ENCODE measurements around the gene CTBS.

Gene CTBS

GRCh38 chr1:84573967-84574842, at the start of gene CTBS:
Gene CTBS (minus strand): TSS chr1:84574440. CDS start chr1:84574415, 25 bp downstream.
- Mint-ChIP-seq H3K9me3 (no peaks in the 10 kb centered on the region), H3K27me3 (no peaks in the 10 kb centered on the region), H3K36me3 (peaks cover 12% of the 10 kb centered on the region), H3K4me3 (peak within 1 kb of the TSS; percentile 94), H3K27ac (peak within 1 kb of the TSS; percentile 97), H3K4me1 (peaks cover 49% of the 10 kb centered on the region)

DNA sequence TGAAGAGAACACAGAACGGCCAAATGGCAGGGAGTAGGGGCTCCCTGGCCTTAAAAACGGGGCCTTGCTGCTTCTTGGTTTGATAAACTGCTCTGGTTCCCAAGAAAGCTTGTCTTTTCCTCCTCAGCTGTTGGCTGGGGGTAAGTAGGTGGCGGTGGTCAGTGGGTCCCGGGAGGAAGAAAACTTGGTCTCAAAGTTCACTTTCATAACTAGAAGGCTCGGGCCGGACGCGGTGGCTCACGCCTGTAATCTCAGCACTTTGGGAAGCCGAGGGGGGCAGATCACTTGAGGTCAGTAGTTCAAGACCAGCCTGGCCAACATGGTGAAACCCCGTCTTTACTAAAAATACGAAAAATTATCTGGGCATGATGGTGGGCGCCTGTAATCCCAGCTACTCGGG, 47.3 kb upstream of the CTBS start:
- Mint-ChIP-seq H3K4me3 (no peak overlapping the region), H3K36me3 (no peaks in the 10 kb centered on the region), H3K27me3 (no peaks in the 10 kb centered on the region), H3K4me1 (peaks cover 13% of the 10 kb centered on the region), H3K9me3 (no peaks in the 10 kb centered on the region), H3K27ac (no peak overlapping the region)

GRCh38 chr1:84620720-84621313, 46.6 kb upstream of the CTBS start:
- H3K4me1 Mint-ChIP-seq: peaks cover 13% of the 10 kb centered on the region
- peak overlapping the region; percentile 71 for H3K27ac Mint-ChIP-seq
- no peaks in the 10 kb centered on the region for H3K9me3 Mint-ChIP-seq
- no peaks in the 10 kb centered on the region for H3K27me3 Mint-ChIP-seq
- peak overlapping the region; percentile 86 for H3K4me3 Mint-ChIP-seq
- no peaks in the 10 kb centered on the region for H3K36me3 Mint-ChIP-seq

- Mint-ChIP-seq H3K4me3 (peak overlapping the region; percentile 89), H3K27ac (peak overlapping the region; percentile 90), H3K9me3 (peaks cover 2% of the 10 kb centered on the region), H3K36me3 (no peaks in the 10 kb centered on the region), H3K4me1 (peaks cover 13% of the 10 kb centered on the region), H3K27me3 (no peaks in the 10 kb centered on the region)
Observed at GRCh38 chr1:84619383-84620102, 45.3 kb upstream of the CTBS start.

DNA sequence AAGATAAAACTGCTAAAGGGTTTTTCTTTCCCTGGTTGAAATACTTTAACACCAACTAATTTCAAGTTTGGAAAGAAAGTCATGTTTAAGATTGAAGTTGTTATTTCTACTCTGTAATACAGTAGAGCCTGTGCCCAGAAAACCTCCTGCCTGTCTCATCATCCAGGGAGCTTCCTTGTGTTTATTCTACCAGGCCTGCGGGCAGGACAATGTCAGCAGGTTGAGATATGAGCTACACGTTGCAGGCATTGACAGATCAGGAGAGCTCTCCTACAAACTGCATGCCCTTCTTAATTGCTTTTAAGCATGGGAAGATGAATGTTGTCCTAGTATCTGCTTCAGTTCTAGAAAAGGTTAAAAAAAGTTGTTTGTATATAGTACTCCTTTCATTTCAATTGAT, 43.1 kb upstream of the CTBS start:
- peak overlapping the region; percentile 10 for H3K27ac Mint-ChIP-seq
- no peaks in the 10 kb centered on the region for H3K36me3 Mint-ChIP-seq
- H3K27me3 Mint-ChIP-seq: no peaks in the 10 kb centered on the region
- H3K4me1 Mint-ChIP-seq: peaks cover 18% of the 10 kb centered on the region
- peaks cover 5% of the 10 kb centered on the region for H3K9me3 Mint-ChIP-seq
- H3K4me3 Mint-ChIP-seq: no peak overlapping the region

DNA sequence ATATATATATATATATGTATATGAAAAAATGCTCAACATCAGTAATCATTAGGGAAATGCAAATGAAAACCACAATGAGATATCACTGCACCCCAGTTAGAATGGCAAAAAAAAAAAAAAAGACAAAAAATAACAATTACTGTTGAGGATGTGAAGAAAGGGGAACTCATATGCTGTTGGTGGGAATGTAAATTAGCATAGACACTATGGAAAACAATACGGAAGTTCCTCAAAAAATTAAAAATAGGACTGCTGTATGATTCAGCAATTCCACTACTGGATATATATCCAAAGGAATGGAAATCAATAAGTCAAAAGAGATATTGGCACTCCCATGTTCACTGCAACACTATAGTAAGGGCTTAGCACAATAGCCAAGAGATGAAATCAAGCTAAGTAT, 41.5 kb upstream of the CTBS start:
- H3K27ac Mint-ChIP-seq: no peak overlapping the region
- no peaks in the 10 kb centered on the region for H3K36me3 Mint-ChIP-seq
- H3K4me3 Mint-ChIP-seq: no peak overlapping the region
- H3K27me3 Mint-ChIP-seq: no peaks in the 10 kb centered on the region
- peaks cover 5% of the 10 kb centered on the region for H3K9me3 Mint-ChIP-seq
- H3K4me1 Mint-ChIP-seq: peaks cover 26% of the 10 kb centered on the region

DNA sequence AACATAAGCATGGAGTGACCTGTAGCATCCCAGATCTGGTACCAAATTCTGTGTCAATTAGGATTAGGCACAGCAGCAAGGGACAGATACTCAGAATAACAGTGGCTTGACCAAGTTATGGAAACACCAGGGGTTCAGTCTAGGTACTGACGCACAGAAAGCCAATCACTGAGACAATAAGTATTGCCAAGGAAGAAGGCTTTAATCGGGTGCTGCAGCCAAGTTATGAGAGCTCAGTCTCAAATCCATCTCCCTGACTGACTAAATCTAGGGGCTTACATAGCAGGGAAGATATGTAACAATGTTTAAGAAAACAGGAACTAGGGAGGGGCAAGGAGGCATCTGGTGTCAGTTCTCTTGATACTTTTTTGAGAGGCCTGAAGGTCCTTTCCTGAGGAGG, 39.6 kb upstream of the CTBS start:
- Mint-ChIP-seq H3K27ac (no peak overlapping the region), H3K36me3 (no peaks in the 10 kb centered on the region), H3K4me1 (peaks cover 14% of the 10 kb centered on the region), H3K27me3 (no peaks in the 10 kb centered on the region), H3K9me3 (peaks cover 5% of the 10 kb centered on the region), H3K4me3 (no peak overlapping the region)

DNA sequence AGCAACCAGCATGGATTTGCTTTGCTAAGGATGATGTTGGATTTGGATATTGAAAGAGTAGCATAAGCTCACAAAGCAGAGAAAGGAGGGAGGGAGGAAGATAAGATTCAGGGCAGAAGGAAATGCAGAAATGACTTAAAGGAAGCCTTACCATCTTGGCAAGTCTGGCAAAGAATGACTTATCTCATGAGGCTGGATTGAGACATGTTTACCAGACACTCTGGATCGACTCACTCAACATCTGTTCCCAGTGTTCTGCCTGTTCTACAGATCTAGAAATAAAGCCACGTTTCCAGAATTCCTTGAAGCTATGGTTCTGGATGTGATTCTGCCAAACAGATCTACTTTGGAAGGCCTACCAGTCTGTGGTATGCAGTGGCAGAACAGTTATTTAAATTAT, 38.8 kb upstream of the CTBS start:
- no peaks in the 10 kb centered on the region for H3K36me3 Mint-ChIP-seq
- no peaks in the 10 kb centered on the region for H3K27me3 Mint-ChIP-seq
- H3K27ac Mint-ChIP-seq: peak overlapping the region; percentile 42
- H3K4me1 Mint-ChIP-seq: peaks cover 14% of the 10 kb centered on the region
- peaks cover 5% of the 10 kb centered on the region for H3K9me3 Mint-ChIP-seq
- no peak overlapping the region for H3K4me3 Mint-ChIP-seq

DNA sequence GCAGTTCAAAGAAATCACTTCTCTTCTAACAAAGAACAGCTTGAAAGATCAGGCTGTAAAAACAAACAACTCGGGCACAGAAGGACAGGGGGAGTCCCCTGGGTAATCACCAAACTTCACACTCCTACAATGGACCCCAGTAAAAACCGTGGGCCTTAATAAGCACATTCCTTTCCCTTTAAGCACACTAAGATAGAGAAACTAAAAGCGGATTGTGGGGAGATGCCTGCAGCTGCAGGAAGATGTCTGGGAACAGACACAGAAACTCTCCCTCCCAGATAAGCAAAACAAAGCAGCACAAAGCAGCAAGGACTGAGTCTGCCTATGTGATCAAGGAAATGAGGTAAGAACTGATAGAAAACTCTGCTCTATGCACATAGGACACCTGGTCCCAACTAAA, 37.6 kb upstream of the CTBS start:
- H3K27me3 Mint-ChIP-seq: no peaks in the 10 kb centered on the region
- no peaks in the 10 kb centered on the region for H3K36me3 Mint-ChIP-seq
- peaks cover 14% of the 10 kb centered on the region for H3K4me1 Mint-ChIP-seq
- peak overlapping the region; percentile 71 for H3K27ac Mint-ChIP-seq
- H3K9me3 Mint-ChIP-seq: peaks cover 5% of the 10 kb centered on the region
- H3K4me3 Mint-ChIP-seq: peak overlapping the region; percentile 21

- Mint-ChIP-seq H3K4me1 (peaks cover 14% of the 10 kb centered on the region), H3K27me3 (no peaks in the 10 kb centered on the region), H3K27ac (peak overlapping the region; percentile 71), H3K9me3 (peaks cover 6% of the 10 kb centered on the region), H3K4me3 (no peak overlapping the region), H3K36me3 (peaks cover 4% of the 10 kb centered on the region)
Observed at GRCh38 chr1:84611091-84611490, 36.9 kb upstream of the CTBS start.

GRCh38 chr1:84606977-84607376, 32.7 kb upstream of the CTBS start:
- Mint-ChIP-seq H3K36me3 (peaks cover 16% of the 10 kb centered on the region), H3K9me3 (peaks cover 6% of the 10 kb centered on the region), H3K27me3 (no peaks in the 10 kb centered on the region), H3K4me1 (peaks cover 8% of the 10 kb centered on the region), H3K4me3 (no peak overlapping the region), H3K27ac (no peak overlapping the region)

DNA sequence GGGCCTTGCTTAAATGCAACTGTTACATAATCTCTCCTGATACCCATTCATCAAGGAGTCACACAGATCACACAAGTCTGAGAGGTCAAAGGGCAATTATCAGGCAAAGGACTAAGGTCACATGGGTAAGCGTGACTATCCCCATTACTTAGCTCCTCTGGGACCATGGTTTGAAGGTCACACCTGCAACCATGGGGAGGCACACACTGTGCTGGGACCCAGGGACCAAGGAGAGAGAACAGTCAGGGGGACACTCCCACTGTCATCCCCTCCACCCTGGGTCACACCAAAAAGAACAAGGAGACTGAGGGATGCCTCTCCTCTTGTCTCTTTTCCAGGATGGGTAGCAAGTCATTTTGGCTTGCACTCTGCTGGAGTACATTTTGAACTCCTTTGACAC, 30.9 kb upstream of the CTBS start:
- no peaks in the 10 kb centered on the region for H3K27me3 Mint-ChIP-seq
- peaks cover 16% of the 10 kb centered on the region for H3K36me3 Mint-ChIP-seq
- peaks cover 5% of the 10 kb centered on the region for H3K4me1 Mint-ChIP-seq
- H3K4me3 Mint-ChIP-seq: no peak overlapping the region
- H3K9me3 Mint-ChIP-seq: peaks cover 6% of the 10 kb centered on the region
- H3K27ac Mint-ChIP-seq: no peak overlapping the region

GRCh38 chr1:84603941-84604830, 29.9 kb upstream of the CTBS start:
- H3K27ac Mint-ChIP-seq: peak overlapping the region; percentile 53
- H3K4me1 Mint-ChIP-seq: peaks cover 14% of the 10 kb centered on the region
- H3K4me3 Mint-ChIP-seq: no peak overlapping the region
- H3K27me3 Mint-ChIP-seq: no peaks in the 10 kb centered on the region
- H3K9me3 Mint-ChIP-seq: peaks cover 6% of the 10 kb centered on the region
- H3K36me3 Mint-ChIP-seq: peaks cover 18% of the 10 kb centered on the region

DNA sequence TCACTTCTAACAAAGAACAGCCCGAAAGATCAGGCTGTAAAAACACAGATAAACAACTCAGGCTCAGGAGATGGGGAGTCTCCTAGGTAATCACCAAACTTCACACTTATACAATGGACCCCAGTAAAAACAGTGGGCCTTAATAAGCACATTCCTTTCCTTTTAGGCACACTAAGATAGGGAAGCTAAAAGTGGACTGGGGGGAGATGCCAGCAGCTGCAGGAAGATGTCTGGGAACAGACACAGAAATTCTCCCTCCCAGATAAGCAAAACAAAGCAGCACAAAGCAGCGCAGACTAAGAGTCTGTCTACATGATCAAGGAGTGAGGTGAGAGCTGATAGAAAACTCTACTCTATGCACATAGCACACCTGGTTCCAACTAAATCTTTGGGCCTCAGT, 29.0 kb upstream of the CTBS start:
- no peak overlapping the region for H3K4me3 Mint-ChIP-seq
- H3K9me3 Mint-ChIP-seq: peaks cover 6% of the 10 kb centered on the region
- peaks cover 18% of the 10 kb centered on the region for H3K36me3 Mint-ChIP-seq
- H3K27me3 Mint-ChIP-seq: no peaks in the 10 kb centered on the region
- peaks cover 23% of the 10 kb centered on the region for H3K4me1 Mint-ChIP-seq
- no peak overlapping the region for H3K27ac Mint-ChIP-seq

DNA sequence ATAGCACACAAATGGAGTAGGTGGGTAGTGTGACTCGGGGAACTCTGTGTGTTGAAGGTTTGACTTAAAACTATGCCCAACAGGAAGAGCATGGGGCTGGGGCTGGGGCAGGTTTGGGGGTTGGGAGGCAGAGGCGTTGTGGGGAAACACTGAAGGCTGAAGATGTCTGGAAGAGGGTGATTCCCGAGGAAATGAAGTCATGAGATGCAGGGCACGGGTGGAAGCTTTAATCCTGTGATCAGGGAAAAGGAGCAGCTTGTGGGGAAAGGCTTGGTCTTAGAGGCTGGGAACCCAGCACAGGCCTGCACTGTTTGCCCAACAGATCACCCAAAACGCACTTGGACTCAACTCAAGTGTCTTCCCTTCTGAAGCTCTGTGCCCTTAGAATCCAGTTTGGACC, 26.6 kb upstream of the CTBS start:
- peaks cover 23% of the 10 kb centered on the region for H3K4me1 Mint-ChIP-seq

More for the DNA sequence above, 26.6 kb upstream of the CTBS start:
- H3K9me3 Mint-ChIP-seq: peaks cover 3% of the 10 kb centered on the region
- H3K4me3 Mint-ChIP-seq: no peak overlapping the region
- H3K27me3 Mint-ChIP-seq: no peaks in the 10 kb centered on the region
- H3K36me3 Mint-ChIP-seq: peaks cover 12% of the 10 kb centered on the region
- H3K27ac Mint-ChIP-seq: no peak overlapping the region

Data from activated naive CD4-positive, alpha-beta T cell treated with anti-CD3 and anti-CD28 coated beads, Interleukin-2, amount 50 U/mL, for 24 hours (primary cell).